Stimulated activated CD4-positive, alpha-beta T cell treated with anti-CD3 and anti-CD28 coated beads, Interleukin-1b, Interleukin-23, amount 100 ng/mL, for 24 hours (primary cell): ENCODE results near the gene SOX9.

ENCODE experiments used
- DNase-seq, 4 experiments: peaks; one replicate each; pipeline ENCODE4 v3.0.0-alpha.2; 2020; ENCODE audit warnings: low read depth in 4 of 4, low spot score in 1 of 4

SOX9 gene

GRCh38 chr17:72120642-72121163, at the start of gene SOX9:
Gene SOX9, plus strand, starts transcription at chr17:72121020. Its CDS starts 372 bp downstream, at chr17:72121392.
- no peak for DNase-seq

GRCh38 chr17:72071330-72071729, 49.5 kb upstream of the SOX9 start:
- no peak for DNase-seq

- no peak for DNase-seq
Observed at GRCh38 chr17:72075995-72076677, 44.7 kb upstream of the SOX9 start.

GRCh38 chr17:72076678-72077030, 44.2 kb upstream of the SOX9 start:
- DNase-seq: no peak

GRCh38 chr17:72077326-72077960, 43.4 kb upstream of the SOX9 start:
- DNase-seq: no peak

GRCh38 chr17:72079700-72080099, 41.1 kb upstream of the SOX9 start:
- no peak for DNase-seq

GRCh38 chr17:72087876-72088275, 32.9 kb upstream of the SOX9 start:
- DNase-seq: no peak

GRCh38 chr17:72089453-72089987, 31.3 kb upstream of the SOX9 start:
- DNase-seq: no peak

- DNase-seq: no peak
Observed at GRCh38 chr17:72090108-72090507, 30.7 kb upstream of the SOX9 start.

GRCh38 chr17:72092710-72093322, 28.0 kb upstream of the SOX9 start:
- DNase-seq: no peak

- DNase-seq: no peak
Observed at GRCh38 chr17:72093707-72094106, 27.1 kb upstream of the SOX9 start.

GRCh38 chr17:72095316-72095715, 25.5 kb upstream of the SOX9 start:
- no peak for DNase-seq

- DNase-seq: no peak
Observed at GRCh38 chr17:72097144-72097543, 23.7 kb upstream of the SOX9 start.

- DNase-seq: no peak
Observed at GRCh38 chr17:72099919-72100318, 20.9 kb upstream of the SOX9 start.

GRCh38 chr17:72100470-72100869, 20.4 kb upstream of the SOX9 start:
- no peak for DNase-seq

- no peak for DNase-seq
Observed at GRCh38 chr17:72101526-72101925, 19.3 kb upstream of the SOX9 start.

GRCh38 chr17:72102366-72102765, 18.5 kb upstream of the SOX9 start:
- DNase-seq: no peak

- DNase-seq: no peak
Observed at GRCh38 chr17:72104164-72104862, 16.5 kb upstream of the SOX9 start.

- DNase-seq: no peak
Observed at GRCh38 chr17:72104863-72105234, 16.0 kb upstream of the SOX9 start.

GRCh38 chr17:72107100-72107499, 13.7 kb upstream of the SOX9 start:
- DNase-seq: no peak

GRCh38 chr17:72110231-72110941, 10.4 kb upstream of the SOX9 start:
- DNase-seq: no peak
